Liver (tissue), 9 donors: ENCODE measurements around the gene CCDC9B. TPM values are rescaled to one million over a fixed set of nuclear protein-coding genes. Genes with fewer than 3 reads are reported as not detected.
A peak's percentile ranks its signal among the peaks of the same experiment; 100 is the strongest.

Experiments
- DNase-seq: peaks from one replicate; pipeline ENCODE4 v3.0.0-alpha.2; 2017; ENCODE audit warnings: low spot score
- H3K27ac ChIP-seq, 2 donors: one replicate each; pipeline ENCODE4 v1.7.0; 2013; ENCODE audit warnings: inconsistent platforms in 2 of 2, low read length in 2 of 2, control low read depth in 1 of 2, low read depth in 1 of 2, mild to moderate bottlenecking in 1 of 2
- H3K27me3 ChIP-seq, 4 donors: one replicate each; pipeline versions ENCODE4 v1.6.1 to v1.7.0; 2013; ENCODE audit warnings: low read length in 3 of 4, inconsistent platforms in 1 of 4, mild to moderate bottlenecking in 1 of 4, moderate library complexity in 1 of 4; ENCODE audit not compliant: control insufficient read depth in 4 of 4, insufficient read depth in 4 of 4
- H3K36me3 ChIP-seq, 4 donors: one replicate each; pipeline versions ENCODE4 v1.6.1 to v1.7.0; 2013; ENCODE audit warnings: low read length in 3 of 4, mild to moderate bottlenecking in 3 of 4, low read depth in 1 of 4, moderate library complexity in 1 of 4; ENCODE audit not compliant: control insufficient read depth in 4 of 4, insufficient read depth in 3 of 4
- H3K4me1 ChIP-seq, 4 donors: one replicate each; pipeline versions ENCODE4 v1.6.1 to v1.7.0; 2013; ENCODE audit warnings: low read length in 3 of 4, mild to moderate bottlenecking in 3 of 4, moderate library complexity in 1 of 4; ENCODE audit not compliant: control insufficient read depth in 4 of 4, insufficient read depth in 4 of 4
- H3K4me3 ChIP-seq, 3 donors: one replicate each; pipeline versions ENCODE4 v1.6.1 to v1.7.0; 2013; ENCODE audit warnings: low read length in 3 of 3, control low read depth in 1 of 3, low read depth in 1 of 3, mild to moderate bottlenecking in 1 of 3
- H3K9ac ChIP-seq, 2 donors: one replicate each; pipeline ENCODE4 v1.7.0; 2013; ENCODE audit warnings: low read length in 2 of 2, mild to moderate bottlenecking in 2 of 2, moderate library complexity in 2 of 2, control low read depth in 1 of 2, low read depth in 1 of 2
- H3K9me3 ChIP-seq, 4 donors: one replicate each; pipeline versions ENCODE4 v1.6.1 to v1.7.0; 2013; ENCODE audit warnings: low read length in 3 of 4; ENCODE audit not compliant: control insufficient read depth in 4 of 4
- ATF3 ChIP-seq: IDR thresholded peaks from 2 replicates; pipeline ENCODE4 v1.6.1; 2016; ENCODE audit warnings: antibody characterized with exemption
- FOXA2 ChIP-seq: IDR thresholded peaks from 2 replicates; pipeline ENCODE4 v1.6.1; 2016; ENCODE audit warnings: antibody characterized with exemption
- HNF4A ChIP-seq, 2 donors: conservative IDR thresholded peaks; 2 replicates each; pipeline ENCODE4 v1.6.1; 2016; ENCODE audit warnings: antibody characterized with exemption in 2 of 2, mild to moderate bottlenecking in 2 of 2
- JUND ChIP-seq, 2 donors: IDR thresholded peaks; 2 replicates each; pipeline ENCODE4 v1.6.1; 2016; ENCODE audit warnings: antibody characterized with exemption in 2 of 2
- RAD21 ChIP-seq, 2 donors: IDR thresholded peaks; 2 replicates each; pipeline ENCODE4 v1.6.1; 2016; ENCODE audit warnings: antibody characterized with exemption in 2 of 2, mild to moderate bottlenecking in 2 of 2
- RXRA ChIP-seq, 2 donors: IDR thresholded peaks; 2 replicates each; pipeline ENCODE4 v1.6.1; 2017 to 2018; ENCODE audit warnings: antibody characterized with exemption in 2 of 2, mild to moderate bottlenecking in 1 of 2
- TAF1 ChIP-seq: conservative IDR thresholded peaks from 2 replicates; pipeline ENCODE4 v1.6.1; 2016; ENCODE audit warnings: antibody characterized with exemption, mild to moderate bottlenecking
- YY1 ChIP-seq: IDR thresholded peaks from 2 replicates; pipeline ENCODE4 v1.6.1; 2016; ENCODE audit warnings: antibody characterized with exemption, mild to moderate bottlenecking
- WGBS: extraction: QIAGEN DNeasy Blood & Tissue Kit; methylation state at CpG from one replicate; pipeline ENCODE4 v1.1.7; 2013; 5-methylcytosine and 5-hydroxymethylcytosine counted together
- polyA plus RNA-seq, 2 donors: library from polyadenylated mRNA; stranded (reverse) in 1 of 2; unstranded in 1 of 2; fragments of 200-250 nt in 1 of 2; fragments of >200 nt in 1 of 2; fragmentation: Nextera tagmentation in 1 of 2; extraction: Ambion mirVana in 1 of 2; gene quantifications; one replicate each; pipeline versions ENCODE4 v1.2.1 to v1.2.3, GENCODE V29; 2013 to 2015
- total RNA-seq, 2 donors: library from RNA; depleted of rRNA; stranded (reverse); fragments of >200 nt; gene quantifications; one replicate each; pipeline ENCODE4 v1.2.3, GENCODE V29; 2014
- TF ChIP-seq, protein P1 (sequence below): IDR thresholded peaks from 2 replicates; pipeline ENCODE4 v1.6.1; 2016; ENCODE audit warnings: antibody characterized with exemption, mild to moderate bottlenecking
- TF ChIP-seq, protein P2 (sequence below): fragments of 150-350 bp; IDR thresholded peaks from 2 replicates; pipeline ENCODE4 v1.5.1; 2017; ENCODE audit warnings: improper control_type of control experiment, low read depth, low read length; ENCODE audit not compliant: missing input control
- TF ChIP-seq, protein P3 (sequence below): IDR thresholded peaks from 2 replicates; pipeline ENCODE4 v1.6.1; 2016; ENCODE audit warnings: antibody characterized with exemption
- donor health status: healthy.
- donor health status: healthy.
- donor health status: healthy.
- donor health status: healthy.
- donor health status: healthy.

The CCDC9B gene
- total and polyA plus RNA-seq, 4 donors, result 0.43 to 4.4 (median 0.73) TPM

DNA sequence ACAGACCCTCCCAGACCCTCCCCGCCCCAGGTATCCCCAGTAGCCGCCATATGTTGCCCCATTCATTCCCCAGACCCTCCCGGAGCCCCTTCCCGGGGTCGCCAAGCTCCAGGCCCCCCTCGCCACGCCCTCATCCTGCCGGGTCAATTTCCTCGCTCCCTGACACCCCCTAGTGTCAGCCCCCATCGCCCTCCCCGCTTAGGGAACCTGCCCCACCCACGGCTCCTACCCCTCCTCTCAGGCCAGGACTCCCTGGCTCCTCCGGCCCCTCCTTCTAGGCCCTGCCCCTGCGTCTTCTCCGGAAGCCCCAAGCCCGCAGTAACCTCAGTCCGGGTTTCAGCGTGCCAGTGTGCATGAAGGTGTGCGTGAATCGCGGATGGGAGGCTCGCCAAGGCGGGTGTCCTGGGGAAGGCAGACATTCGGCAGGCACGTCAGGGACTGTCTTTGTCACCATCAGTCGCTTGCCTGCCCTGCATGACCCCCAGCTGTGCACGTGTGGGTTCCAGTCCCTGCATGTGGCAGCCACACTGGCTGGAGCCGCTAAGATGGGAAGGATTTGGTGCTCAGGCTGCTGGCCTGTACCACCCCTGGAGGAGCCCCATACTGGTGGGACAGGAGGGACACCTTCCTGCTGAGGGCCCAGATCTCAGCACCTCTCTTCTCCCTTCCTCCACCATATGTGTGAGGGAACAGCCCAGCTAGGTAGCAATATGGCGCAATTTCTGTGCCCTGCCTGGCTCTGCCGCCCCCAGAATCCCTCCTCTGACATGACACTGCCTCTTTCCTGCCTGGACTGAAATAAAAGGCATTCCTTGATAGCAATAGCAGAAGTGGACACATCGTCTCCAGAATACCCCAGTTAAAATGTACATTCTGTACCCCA lies 18.0 kb upstream of the CCDC9B start:
- no peaks in the 10 kb centered on the region for H3K27me3 ChIP-seq
- H3K4me3 ChIP-seq, result peak overlapping the region in 1 of 3 donors; percentile 42
- H3K27ac ChIP-seq, result no peak overlapping the region
- 19% methylated on average over 31 of the region's 31 CpGs for WGBS
- H3K9ac ChIP-seq, result no peak overlapping the region
- TF ChIP-seq HNF4A (conservative IDR thresholded peaks at IDR 0.05) (no peak), TAF1 (no peak), RXRA (IDR thresholded peaks at IDR 0.05) (no peak), RAD21 (IDR thresholded peaks at IDR 0.05) (no peak), JUND (IDR thresholded peaks at IDR 0.05) (no peak), ATF3 (no peak), FOXA2 (no peak), YY1 (no peak)
- TF ChIP-seq, protein P1, sequence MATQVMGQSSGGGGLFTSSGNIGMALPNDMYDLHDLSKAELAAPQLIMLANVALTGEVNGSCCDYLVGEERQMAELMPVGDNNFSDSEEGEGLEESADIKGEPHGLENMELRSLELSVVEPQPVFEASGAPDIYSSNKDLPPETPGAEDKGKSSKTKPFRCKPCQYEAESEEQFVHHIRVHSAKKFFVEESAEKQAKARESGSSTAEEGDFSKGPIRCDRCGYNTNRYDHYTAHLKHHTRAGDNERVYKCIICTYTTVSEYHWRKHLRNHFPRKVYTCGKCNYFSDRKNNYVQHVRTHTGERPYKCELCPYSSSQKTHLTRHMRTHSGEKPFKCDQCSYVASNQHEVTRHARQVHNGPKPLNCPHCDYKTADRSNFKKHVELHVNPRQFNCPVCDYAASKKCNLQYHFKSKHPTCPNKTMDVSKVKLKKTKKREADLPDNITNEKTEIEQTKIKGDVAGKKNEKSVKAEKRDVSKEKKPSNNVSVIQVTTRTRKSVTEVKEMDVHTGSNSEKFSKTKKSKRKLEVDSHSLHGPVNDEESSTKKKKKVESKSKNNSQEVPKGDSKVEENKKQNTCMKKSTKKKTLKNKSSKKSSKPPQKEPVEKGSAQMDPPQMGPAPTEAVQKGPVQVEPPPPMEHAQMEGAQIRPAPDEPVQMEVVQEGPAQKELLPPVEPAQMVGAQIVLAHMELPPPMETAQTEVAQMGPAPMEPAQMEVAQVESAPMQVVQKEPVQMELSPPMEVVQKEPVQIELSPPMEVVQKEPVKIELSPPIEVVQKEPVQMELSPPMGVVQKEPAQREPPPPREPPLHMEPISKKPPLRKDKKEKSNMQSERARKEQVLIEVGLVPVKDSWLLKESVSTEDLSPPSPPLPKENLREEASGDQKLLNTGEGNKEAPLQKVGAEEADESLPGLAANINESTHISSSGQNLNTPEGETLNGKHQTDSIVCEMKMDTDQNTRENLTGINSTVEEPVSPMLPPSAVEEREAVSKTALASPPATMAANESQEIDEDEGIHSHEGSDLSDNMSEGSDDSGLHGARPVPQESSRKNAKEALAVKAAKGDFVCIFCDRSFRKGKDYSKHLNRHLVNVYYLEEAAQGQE, result no peak
- TF ChIP-seq, protein P2, sequence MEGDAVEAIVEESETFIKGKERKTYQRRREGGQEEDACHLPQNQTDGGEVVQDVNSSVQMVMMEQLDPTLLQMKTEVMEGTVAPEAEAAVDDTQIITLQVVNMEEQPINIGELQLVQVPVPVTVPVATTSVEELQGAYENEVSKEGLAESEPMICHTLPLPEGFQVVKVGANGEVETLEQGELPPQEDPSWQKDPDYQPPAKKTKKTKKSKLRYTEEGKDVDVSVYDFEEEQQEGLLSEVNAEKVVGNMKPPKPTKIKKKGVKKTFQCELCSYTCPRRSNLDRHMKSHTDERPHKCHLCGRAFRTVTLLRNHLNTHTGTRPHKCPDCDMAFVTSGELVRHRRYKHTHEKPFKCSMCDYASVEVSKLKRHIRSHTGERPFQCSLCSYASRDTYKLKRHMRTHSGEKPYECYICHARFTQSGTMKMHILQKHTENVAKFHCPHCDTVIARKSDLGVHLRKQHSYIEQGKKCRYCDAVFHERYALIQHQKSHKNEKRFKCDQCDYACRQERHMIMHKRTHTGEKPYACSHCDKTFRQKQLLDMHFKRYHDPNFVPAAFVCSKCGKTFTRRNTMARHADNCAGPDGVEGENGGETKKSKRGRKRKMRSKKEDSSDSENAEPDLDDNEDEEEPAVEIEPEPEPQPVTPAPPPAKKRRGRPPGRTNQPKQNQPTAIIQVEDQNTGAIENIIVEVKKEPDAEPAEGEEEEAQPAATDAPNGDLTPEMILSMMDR, result no peak
- TF ChIP-seq, protein P3, sequence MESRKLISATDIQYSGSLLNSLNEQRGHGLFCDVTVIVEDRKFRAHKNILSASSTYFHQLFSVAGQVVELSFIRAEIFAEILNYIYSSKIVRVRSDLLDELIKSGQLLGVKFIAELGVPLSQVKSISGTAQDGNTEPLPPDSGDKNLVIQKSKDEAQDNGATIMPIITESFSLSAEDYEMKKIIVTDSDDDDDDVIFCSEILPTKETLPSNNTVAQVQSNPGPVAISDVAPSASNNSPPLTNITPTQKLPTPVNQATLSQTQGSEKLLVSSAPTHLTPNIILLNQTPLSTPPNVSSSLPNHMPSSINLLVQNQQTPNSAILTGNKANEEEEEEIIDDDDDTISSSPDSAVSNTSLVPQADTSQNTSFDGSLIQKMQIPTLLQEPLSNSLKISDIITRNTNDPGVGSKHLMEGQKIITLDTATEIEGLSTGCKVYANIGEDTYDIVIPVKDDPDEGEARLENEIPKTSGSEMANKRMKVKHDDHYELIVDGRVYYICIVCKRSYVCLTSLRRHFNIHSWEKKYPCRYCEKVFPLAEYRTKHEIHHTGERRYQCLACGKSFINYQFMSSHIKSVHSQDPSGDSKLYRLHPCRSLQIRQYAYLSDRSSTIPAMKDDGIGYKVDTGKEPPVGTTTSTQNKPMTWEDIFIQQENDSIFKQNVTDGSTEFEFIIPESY, result no peak
- peaks cover 7 to 22% (median 17%) of the 10 kb centered on the region in 4 donors for H3K4me1 ChIP-seq
- H3K36me3 ChIP-seq, result no peaks in the 10 kb centered on the region
- no peaks in the 10 kb centered on the region for H3K9me3 ChIP-seq
- no peak for DNase-seq

GRCh38 chr15:40357723-40358470 lies 17.2 kb upstream of the CCDC9B start, which contains the start of gene DISP2:
Gene DISP2 (plus strand): TSS chr15:40358219. CDS start chr15:40358322, 103 bp downstream.
- H3K4me1 ChIP-seq, result peaks cover 9 to 28% (median 23%) of the 10 kb centered on the region in 4 donors
- WGBS, result 3% methylated on average over 82 of the region's 82 CpGs
- H3K36me3 ChIP-seq, result no peaks in the 10 kb centered on the region
- H3K4me3 ChIP-seq, result peak within 1 kb of the TSS; percentile 49 to 62 (median 57)
- no peak within 1 kb of the TSS for H3K9ac ChIP-seq
- TF ChIP-seq RXRA (IDR thresholded peaks at IDR 0.05), result no peak
- TF ChIP-seq, protein P1, result peak; percentile 97
- H3K9me3 ChIP-seq, result no peaks in the 10 kb centered on the region
- no peak within 1 kb of the TSS for H3K27ac ChIP-seq
- DNase-seq, result peak; percentile 90
- H3K27me3 ChIP-seq, result no peaks in the 10 kb centered on the region
